ENCODE results near the gene ZNF280D.

Gene ZNF280D

DNA sequence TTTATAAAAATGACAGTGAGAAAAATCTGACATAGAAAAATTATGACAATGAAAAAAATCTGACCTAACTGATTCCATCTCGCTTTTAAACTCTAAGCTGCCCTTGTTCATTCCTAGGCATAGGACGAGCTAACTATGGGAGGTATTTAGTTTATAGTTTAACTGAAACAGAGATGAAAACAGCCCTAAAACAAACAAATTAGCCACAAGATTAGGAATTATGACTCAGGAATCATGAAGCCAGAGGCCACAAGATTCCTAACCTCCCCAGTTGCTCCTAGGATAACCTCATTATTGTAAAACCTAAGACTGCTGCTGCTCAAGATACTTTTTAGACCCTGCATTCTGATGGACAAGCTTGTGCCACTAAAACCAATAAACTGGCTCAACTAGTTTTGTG, 145.6 kb downstream of the ZNF280D start:
- TF ChIP-seq, protein P1, sequence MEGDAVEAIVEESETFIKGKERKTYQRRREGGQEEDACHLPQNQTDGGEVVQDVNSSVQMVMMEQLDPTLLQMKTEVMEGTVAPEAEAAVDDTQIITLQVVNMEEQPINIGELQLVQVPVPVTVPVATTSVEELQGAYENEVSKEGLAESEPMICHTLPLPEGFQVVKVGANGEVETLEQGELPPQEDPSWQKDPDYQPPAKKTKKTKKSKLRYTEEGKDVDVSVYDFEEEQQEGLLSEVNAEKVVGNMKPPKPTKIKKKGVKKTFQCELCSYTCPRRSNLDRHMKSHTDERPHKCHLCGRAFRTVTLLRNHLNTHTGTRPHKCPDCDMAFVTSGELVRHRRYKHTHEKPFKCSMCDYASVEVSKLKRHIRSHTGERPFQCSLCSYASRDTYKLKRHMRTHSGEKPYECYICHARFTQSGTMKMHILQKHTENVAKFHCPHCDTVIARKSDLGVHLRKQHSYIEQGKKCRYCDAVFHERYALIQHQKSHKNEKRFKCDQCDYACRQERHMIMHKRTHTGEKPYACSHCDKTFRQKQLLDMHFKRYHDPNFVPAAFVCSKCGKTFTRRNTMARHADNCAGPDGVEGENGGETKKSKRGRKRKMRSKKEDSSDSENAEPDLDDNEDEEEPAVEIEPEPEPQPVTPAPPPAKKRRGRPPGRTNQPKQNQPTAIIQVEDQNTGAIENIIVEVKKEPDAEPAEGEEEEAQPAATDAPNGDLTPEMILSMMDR (IDR thresholded peaks at IDR 0.05; ENCODE audit: insufficient read depth, low read depth, low read length, missing control alignments) = no peak
- H3K4me3 ChIP-seq (ENCODE audit: low read length) = no peak overlapping the region
- DNase-seq (ENCODE audit: low read depth) = no peak

DNA sequence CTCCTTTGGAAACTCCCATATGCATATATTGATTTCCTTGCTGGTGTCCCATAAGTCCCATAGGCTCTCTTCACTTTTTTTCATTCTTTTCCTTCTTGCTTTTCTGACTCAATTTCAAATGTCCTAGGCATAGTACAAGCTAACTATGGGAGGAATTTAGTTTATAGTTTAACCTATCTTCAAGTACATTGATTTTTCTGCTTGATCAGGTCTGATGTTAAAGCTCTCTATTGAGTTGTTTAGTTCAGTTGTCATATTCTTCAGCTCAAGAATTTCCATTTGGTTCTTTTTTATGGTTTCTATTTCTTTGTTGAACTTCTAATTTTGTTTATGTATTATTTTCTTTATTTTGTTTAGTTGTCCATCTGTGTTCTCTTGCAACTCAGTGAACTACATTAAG, 147.1 kb downstream of the ZNF280D start:
- TF ChIP-seq, protein P1 (IDR thresholded peaks at IDR 0.05; ENCODE audit: insufficient read depth, low read depth, low read length, missing control alignments) = no peak
- no peak overlapping the region for H3K4me3 ChIP-seq (ENCODE audit: low read length)
- no peak for DNase-seq (ENCODE audit: low read depth)

DNA sequence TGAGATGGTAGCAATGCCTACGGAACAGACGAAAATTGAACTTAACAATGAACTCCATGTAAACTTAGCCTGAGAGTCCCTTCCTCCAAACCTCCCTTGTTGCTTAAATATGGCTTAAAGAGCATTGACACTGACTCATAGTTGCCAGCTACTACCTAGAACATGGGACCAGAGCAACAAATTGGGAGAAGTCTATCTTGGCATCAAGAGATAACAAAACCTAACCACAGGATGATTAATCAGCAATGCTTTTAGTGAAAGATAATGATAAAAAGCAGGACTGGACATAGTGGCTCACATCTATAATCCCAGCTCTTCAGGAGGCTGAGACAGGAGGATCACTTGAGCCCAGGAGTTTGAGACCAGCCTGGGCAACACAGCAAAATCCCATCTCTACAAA, 150.5 kb downstream of the ZNF280D start:
- no peak overlapping the region for H3K4me3 ChIP-seq (ENCODE audit: low read length)
- no peak for DNase-seq (ENCODE audit: low read depth)
- TF ChIP-seq, protein P1 (IDR thresholded peaks at IDR 0.05; ENCODE audit: insufficient read depth, low read depth, low read length, missing control alignments) = no peak
